GM23338 (cell line): ENCODE measurements around the gene HOTAIR.

Source experiments
- CREB1 ChIP-seq: fragments of 250-450 bp; sonication (Bioruptor Pico); IDR thresholded peaks from 2 replicates; pipeline ENCODE4 v1.5.0; 2020; ENCODE audit warnings: low read depth, mild to moderate bottlenecking, moderate library complexity
- EZH2 ChIP-seq: fragments of 200-600 bp; sonication (generic); IDR thresholded peaks from one replicate; pipeline ENCODE4 v1.8.0; 2017; ENCODE audit warnings: antibody characterized with exemption, mild to moderate bottlenecking, low read depth; ENCODE audit not compliant: unreplicated experiment
- EZH2phosphoT487 ChIP-seq: fragments of 200-600 bp; sonication (generic); IDR thresholded peaks from one replicate; pipeline ENCODE4 v1.8.1; 2018; ENCODE audit warnings: antibody characterized with exemption; ENCODE audit not compliant: unreplicated experiment
- JUNB ChIP-seq: IDR thresholded peaks from one replicate; pipeline ENCODE4 v1.6.1; 2016; ENCODE audit warnings: antibody characterized with exemption; ENCODE audit not compliant: unreplicated experiment
- POLR2AphosphoS5 ChIP-seq: IDR thresholded peaks from 2 replicates; pipeline ENCODE4 v1.6.1; 2016; ENCODE audit warnings: antibody characterized with exemption, low read depth
- TF ChIP-seq, protein P1 (sequence below), 2 experiments: fragments of 200-600 bp in 1 of 2; sonication (generic) in 1 of 2; conservative IDR thresholded peaks; 2 replicates each; pipeline versions ENCODE4 v1.5.1 to v1.6.1; 2016 to 2017; ENCODE audit warnings: antibody characterized with exemption in 2 of 2, low read depth in 2 of 2, mild to moderate bottlenecking in 2 of 2, moderate library complexity in 1 of 2

DNA sequence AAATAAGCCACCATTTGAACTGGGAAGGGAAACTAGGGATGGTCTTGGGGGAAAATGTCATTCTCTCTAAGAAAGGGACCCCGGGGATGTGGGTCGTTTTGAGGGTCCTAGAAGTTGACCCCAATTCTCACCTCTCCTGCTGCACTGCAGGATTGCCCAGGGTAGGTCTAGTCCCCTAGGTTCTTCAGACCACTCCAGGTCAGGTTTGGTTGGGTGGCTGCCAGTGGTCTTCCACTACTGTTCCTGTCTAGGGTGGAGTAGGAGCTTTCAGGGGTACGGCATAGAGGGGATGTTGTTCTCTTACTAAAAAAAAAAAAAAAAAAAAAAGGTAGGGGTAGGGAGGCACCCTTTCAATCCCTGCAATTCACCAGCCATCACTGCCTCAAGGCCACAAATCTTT, 41.3 kb upstream of the HOTAIR start:
- TF ChIP-seq JUNB: no peak
- TF ChIP-seq, protein P1, sequence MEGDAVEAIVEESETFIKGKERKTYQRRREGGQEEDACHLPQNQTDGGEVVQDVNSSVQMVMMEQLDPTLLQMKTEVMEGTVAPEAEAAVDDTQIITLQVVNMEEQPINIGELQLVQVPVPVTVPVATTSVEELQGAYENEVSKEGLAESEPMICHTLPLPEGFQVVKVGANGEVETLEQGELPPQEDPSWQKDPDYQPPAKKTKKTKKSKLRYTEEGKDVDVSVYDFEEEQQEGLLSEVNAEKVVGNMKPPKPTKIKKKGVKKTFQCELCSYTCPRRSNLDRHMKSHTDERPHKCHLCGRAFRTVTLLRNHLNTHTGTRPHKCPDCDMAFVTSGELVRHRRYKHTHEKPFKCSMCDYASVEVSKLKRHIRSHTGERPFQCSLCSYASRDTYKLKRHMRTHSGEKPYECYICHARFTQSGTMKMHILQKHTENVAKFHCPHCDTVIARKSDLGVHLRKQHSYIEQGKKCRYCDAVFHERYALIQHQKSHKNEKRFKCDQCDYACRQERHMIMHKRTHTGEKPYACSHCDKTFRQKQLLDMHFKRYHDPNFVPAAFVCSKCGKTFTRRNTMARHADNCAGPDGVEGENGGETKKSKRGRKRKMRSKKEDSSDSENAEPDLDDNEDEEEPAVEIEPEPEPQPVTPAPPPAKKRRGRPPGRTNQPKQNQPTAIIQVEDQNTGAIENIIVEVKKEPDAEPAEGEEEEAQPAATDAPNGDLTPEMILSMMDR (conservative IDR thresholded peaks at IDR 0.05; ENCODE audit: low read depth in 2 of 2): no peak
- no peak for TF ChIP-seq POLR2AphosphoS5
- no peak for TF ChIP-seq CREB1 (CRISPR knock-in tag)
- no peak for TF ChIP-seq EZH2
- no peak for TF ChIP-seq EZH2phosphoT487
